GM19043 (cell line): ENCODE data around the gene FAM83B.
"Not testable (repeated sequence)": the region's sequence is repeated elsewhere in the genome, so short reads cannot be mapped to it uniquely, and the experiment has no call there.

Experiments
- ATAC-seq: cut with Tn5 transposase; IDR thresholded peaks from one replicate; pipeline ENCODE4 v1.9.1; 2021; ENCODE audit warnings: low read depth; ENCODE audit not compliant: unreplicated experiment

Gene FAM83B, protein sequence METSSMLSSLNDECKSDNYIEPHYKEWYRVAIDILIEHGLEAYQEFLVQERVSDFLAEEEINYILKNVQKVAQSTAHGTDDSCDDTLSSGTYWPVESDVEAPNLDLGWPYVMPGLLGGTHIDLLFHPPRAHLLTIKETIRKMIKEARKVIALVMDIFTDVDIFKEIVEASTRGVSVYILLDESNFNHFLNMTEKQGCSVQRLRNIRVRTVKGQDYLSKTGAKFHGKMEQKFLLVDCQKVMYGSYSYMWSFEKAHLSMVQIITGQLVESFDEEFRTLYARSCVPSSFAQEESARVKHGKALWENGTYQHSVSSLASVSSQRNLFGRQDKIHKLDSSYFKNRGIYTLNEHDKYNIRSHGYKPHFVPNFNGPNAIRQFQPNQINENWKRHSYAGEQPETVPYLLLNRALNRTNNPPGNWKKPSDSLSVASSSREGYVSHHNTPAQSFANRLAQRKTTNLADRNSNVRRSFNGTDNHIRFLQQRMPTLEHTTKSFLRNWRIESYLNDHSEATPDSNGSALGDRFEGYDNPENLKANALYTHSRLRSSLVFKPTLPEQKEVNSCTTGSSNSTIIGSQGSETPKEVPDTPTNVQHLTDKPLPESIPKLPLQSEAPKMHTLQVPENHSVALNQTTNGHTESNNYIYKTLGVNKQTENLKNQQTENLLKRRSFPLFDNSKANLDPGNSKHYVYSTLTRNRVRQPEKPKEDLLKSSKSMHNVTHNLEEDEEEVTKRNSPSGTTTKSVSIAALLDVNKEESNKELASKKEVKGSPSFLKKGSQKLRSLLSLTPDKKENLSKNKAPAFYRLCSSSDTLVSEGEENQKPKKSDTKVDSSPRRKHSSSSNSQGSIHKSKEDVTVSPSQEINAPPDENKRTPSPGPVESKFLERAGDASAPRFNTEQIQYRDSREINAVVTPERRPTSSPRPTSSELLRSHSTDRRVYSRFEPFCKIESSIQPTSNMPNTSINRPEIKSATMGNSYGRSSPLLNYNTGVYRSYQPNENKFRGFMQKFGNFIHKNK

DNA sequence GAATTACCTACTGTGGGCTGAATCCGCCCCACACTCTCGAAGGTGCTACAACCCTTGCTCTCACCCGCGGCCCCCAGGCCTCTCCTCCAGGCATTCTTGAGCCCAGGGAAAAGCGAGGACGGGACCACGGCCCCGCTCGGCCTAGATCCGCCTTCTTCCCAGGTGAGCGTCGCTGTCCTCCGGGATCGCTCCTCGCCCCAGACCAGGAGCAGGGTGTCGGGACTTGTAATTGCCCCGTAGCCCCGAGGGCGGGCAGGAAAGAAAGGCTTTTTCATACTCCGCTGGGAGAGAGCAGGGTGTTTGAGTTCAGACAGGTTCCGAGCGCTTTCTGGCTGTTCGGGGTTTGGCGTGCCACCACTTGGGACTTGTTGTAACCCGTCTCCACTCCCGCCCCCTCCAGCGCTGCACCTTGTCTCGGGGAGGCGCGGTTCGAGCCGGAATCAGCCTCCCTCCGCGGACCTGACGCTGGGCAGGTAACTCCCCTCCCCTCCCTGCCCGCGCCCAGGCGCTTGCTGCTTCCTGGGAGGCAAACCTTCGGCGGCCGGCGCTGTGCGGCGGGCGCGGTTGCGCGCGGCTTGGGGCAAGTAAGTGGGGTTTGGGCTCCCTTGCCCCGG lies at the start of gene FAM83B:
TSS of gene FAM83B (plus strand) at position 529 of the 614 bp plus-strand sequence. CDS start 23,476 bp downstream, outside the sequence.
- ATAC-seq, result no peak

DNA sequence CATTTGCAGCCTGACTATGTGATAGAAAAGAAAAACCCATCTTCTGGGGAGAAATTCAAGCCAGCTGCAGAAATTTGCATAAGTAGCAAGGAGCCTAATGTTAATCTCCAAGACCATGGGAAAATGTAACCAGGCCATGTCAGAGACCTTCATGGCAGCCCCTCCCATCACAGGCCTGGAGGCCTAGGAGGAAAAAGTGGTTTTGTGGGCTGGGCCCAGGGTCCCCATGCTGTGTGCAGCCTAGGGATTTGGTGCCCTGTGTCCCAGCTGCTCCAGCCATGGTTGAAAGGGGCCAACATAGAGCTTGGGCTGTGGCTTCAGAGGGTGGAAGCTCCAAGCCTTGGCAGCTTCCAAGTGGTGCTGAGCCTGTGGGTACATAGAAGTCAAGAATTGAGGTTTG lies 49.7 kb upstream of the FAM83B start:
- ATAC-seq, result not testable (repeated sequence)

DNA sequence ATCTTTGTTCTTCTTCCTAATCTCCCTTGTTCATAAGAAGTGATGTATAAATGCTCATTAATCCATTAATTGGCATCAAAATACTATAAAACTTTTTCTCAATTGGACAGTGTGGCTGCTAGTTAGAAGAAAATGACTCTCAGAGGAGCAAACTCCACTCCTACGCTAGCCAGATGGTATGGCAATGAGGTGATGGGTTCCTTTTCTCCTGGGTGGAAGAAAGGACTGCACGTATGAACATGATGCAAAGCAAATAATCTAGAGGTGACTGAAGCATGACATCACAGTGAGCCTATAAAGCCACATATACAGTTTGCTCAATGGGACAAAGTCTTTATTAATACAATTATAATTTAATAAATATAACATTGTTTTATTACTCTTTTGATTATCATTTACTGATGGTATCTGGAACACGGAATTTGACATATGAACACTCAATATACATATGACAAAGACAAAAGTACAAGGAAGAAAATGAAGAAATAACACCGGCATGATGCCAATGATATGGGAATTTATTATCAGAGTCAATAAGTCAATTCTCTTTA lies 46.4 kb upstream of the FAM83B start:
- ATAC-seq, result no peak

DNA sequence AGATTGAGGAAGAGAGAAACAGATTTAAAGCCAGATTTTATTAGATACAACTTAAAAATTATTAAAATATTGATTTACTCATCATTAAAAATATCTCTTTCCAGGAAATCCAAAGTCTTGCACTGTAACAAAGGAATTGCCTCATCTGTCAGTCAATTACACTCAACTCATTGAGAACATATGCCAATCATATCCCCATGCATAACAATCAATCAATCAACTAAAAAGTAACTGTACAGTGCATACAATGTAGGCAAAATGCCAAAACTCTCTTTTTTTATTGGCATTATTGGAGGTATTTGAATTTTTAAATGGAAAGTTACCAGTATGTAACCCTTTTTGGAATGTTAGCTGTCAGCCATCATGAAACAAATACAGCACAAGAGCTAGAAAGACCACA lies 45.3 kb upstream of the FAM83B start:
- no peak for ATAC-seq

DNA sequence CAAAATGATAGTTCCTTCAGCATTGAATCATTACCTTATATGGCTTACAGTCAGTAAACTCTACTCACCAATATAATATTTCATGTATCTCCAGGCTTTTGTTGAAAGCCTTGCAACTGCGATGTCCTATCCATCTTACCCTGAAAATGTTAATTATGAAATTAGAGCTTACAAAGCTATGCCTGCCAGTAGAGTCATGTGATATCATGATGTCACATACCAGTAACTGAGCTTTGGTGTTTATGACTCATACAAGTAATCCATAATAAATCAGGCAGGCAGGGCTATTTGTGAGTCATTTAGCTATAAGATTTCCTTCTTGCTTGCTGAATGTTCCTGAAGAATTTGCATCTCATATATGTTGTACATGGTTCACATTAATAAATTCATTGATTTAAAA lies 44.9 kb upstream of the FAM83B start:
- ATAC-seq, result no peak

DNA sequence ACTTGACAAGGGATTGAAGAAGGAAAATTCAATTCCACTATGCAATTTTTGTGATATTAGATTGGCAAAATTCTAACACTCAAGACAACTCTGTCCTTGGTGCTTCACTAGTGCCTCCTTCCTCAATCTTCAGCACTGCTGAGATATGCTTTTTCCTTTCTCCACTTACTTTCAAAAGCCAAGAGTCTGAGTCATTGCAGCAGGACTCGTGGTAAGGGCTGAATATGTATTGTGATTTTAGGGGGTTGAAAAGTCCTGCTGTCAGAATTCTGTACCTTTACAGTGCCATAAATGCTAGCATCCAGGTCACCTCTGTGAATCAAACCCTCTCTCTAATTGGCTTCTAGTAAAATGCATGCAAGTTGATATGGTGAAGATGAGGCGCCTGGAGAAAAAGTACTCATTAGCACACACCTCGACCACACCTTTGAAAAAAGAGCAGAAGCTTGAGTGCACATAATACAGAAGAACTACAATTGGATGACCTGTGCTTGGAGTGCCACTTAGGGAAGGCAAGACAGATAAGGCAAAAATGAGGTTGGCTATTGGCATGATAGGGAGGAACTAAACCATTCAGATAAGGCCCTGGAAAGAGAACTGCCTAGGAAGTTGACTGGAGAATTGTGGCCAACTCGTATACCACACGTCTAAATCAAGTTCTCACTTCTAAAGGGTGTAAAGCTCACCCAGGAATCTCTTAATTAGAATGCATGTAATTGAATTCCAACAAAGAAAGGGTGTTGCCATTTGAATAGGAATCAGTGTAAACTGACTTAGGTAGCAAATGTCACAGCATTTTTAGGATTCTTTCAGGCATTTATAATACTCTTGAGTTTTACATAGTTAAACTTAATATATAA lies 43.6 kb upstream of the FAM83B start:
- no peak for ATAC-seq

DNA sequence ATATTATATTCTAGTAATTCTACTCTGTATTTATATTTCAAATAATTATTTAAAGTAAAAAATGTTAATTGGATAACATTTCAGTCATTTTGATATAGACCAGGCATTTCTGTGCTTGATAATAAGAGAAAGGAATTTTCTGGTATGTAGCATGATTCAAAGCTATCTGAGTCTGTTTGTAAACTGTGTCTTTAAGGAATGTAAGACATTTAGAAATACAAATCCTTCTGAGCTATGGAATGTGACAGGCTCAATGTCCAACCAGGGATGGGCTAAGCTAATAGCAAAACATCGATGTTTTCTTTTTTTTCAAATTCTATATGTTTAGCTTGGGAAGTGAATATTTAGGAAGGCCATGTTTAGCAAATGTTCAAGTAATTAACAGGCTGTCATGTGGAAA lies 41.5 kb upstream of the FAM83B start:
- no peak for ATAC-seq

DNA sequence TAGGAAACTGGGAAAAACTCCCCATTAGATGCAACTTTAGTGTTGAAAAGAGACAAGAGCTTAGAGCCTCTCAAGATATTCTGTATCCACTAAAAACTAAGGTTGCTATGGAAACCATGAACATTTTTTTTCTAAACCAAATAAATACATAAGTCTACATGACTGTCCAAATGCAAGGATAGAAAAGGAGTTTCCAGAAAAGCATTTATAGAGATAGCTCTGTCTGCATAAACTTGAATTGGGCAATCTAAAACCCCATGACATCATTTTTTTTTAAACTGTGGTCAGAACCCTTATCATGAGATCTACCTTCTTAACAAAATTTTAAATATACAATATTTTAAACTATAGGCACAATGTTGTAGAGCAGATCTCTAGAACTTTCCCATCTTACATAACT lies 36.4 kb upstream of the FAM83B start:
- no peak for ATAC-seq

DNA sequence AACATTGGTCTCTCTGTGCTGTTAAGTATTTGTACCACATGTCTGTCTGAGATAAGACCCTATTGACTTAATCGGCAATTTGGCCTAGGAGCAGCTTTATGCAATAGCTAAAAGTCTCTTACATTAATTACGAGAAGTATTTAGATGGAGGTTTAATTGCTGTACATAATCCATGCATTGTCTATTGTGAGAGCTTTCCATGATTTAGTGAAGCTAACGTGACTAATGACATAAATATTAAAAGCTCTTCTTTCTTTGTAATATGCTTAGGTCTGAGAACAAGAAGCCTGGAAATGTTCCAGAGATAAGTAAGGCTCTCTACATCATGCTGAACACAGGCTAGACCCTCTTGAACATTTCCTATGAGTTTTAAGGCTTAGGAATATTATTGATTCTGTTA lies 32.7 kb upstream of the FAM83B start:
- ATAC-seq, result no peak

DNA sequence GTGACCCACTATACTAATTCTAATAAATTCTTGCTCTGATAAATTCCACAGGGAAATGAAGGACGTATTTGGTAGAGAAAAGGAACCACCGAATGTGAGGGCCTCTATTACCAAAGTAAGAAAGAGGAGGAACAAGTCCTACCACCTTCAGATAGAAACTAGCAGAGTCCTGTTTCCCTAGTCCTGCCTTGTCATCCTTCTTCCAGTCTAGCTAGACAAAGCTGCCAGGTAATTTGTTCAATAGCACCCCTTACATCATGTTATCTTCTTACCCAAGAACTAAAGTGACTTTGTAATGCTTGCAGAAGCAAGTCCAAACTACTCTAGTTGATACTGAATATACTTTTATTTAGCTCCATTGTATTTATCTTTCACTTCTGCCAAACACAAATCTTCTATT lies 29.3 kb upstream of the FAM83B start:
- ATAC-seq, result no peak

DNA sequence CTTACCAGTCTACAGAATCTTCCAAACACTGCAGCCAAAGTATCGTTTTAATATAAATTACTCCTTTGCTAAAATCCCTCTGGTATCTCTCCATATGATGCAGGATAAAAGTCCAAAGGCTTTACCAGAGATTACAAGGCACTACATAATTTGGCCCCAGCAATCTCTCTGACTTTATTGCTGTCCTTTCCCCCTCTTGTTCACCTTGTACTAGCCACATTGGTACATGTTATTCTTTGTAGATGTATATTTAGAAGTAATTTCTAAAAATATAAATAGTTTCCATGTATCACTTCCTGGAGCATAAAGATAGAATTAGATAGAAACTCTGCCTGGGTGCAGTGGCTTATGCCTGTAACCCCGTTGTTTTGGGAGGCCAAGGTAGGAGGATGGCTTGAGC lies 28.7 kb upstream of the FAM83B start:
- ATAC-seq, result no peak

DNA sequence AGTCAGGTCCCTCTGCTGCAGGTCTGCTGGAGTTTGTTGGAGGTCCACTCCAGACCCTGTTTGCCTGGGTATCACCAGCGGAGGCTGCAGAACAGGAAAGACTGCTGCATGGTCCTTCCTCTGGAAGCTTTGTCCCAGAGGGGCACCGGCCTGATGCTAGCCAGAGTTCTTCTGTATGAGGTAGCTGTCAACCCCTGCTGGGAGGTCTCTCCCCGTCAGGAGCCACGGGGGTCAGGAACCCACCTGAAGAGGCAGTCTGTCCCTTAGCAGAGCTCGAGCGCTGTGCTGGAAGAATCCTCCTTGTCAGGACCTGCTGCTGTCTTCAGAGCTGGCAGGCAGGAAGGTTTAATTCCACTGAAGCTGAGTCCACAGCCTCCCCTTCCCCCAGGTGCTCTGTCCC lies 22.3 kb upstream of the FAM83B start:
- not testable (repeated sequence) for ATAC-seq

DNA sequence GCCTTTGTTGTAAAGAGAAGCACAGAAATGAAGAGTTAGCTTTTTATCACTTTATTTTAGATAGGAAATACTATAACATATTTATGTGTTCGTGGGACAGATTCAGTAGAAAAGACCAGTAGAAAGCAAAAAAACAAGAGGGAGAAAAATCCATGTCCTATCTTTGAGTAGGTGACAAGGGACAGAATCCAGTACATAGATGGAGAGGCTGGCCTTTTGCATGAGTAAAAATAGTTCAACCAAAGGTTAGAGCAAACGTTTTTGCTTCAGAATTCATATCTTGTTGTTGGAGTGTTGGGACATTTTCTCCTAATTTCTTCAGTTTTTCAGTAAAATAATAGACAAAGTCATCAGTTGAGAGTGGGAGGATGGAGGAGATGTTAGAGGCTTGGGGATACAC lies 19.6 kb upstream of the FAM83B start:
- ATAC-seq, result no peak

DNA sequence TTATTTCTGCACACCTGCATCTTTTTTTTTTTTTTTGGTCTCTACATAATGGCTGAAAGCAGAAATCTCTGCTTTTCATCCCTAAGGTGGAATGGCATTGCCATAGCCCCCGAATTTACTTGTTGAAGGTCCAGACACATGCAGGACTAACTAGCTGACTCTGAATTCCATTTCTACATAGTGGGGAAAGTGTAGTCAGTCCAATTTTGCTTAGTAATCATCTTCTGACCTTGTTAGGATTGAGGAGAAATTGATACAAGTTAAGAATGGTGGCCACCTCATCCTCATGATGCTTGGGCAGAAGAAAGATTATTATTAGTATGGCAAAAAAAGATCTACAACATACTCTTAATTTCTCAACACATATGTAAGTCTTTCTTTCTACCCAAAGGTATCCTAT lies 16.4 kb upstream of the FAM83B start:
- ATAC-seq, result no peak

DNA sequence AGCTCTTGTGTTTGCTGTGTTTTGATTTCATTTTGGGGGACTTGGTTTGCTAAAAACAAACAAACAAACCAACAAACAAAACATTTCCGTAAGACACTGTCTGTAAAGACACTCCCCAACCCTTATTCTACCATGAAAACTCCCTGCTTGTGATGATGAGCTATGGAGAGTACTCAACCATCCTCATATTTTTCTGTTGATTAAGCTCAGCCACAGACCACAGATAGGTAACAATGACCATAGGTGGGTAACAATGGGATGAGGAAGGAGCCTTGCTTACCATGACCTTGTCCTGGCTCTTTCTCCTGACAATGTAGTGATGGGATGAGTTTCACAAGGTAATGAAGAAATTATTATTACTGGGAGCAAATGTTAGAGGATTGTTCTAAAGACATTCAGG lies 11.4 kb upstream of the FAM83B start:
- no peak for ATAC-seq

DNA sequence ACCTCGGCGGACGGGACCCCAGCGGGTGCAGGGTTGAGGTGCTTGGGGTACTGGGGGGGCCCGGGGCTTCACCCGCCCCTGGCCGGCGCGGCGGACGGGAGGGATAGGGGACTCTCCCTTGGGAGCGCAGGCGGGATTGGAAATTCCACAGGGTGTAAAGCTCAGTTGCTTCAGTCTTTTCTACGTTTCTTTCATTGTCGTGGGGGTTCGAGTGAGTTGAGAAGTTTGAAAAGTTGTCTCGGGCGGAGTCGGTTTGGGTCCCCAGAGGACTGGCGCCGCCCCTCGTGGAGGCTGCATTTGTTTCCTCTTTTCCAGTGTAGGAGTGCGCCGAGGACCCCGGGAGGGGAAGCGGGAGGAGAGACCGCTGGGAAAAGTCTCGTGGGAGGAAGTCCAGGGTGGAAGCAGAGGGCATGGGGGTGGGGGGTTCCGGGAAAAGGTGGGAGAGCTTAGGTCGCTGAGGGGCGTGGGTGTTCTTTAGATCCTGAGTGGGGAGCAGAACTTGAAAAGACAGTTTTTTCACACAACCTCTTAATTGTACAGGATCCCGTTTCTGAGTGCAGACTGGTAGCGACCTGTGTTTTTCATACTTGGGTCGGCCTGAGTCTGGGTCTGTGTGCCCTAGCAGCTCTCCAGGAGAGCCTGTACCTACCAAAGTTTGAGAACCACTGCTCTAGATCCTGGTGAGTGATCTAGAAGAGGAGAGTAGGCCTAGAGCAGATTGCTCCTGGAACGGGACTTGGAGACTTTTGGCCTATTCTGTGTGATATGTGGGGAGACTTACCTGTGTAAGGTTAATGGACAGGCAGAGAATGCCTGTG lies 495 bp downstream of the FAM83B start:
- no peak for ATAC-seq

DNA sequence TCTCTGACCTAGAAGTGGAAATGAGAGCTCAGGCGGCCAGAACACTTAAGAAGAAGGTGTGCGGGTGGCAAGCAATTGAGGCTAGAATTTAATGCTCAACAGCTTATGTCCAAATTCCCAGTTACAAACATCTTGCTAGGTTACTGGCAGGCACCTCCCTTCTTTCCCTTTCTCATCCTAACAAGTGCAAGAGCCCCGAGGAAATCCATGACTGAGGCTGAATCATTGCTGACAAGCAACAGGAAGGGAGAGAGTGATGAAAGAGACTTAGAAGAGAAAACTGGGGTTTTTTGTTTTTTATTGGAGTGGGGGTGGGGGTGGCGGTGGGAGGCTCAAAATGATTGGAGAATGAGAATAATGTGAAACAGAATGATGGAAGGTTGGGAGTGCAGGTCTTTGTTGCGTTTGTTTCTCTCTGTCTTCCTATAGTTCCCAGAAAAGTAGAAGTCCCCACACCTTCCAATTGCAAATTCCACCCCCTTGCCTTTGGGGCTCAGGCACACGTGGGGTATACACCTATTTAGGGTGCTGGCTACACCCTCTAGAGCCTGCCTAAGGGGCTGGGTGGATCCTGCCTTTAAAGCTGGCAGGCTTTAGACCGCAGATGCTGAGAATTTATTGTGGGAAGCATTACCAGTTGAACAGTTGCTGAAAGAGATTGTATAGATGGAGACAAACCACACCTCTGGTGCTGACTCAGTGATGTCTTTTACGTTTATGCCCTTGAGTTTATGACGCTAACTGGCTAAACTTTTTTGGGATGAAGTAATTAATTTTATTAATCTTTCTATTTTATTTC lies 1.4 kb downstream of the FAM83B start:
- no peak for ATAC-seq

DNA sequence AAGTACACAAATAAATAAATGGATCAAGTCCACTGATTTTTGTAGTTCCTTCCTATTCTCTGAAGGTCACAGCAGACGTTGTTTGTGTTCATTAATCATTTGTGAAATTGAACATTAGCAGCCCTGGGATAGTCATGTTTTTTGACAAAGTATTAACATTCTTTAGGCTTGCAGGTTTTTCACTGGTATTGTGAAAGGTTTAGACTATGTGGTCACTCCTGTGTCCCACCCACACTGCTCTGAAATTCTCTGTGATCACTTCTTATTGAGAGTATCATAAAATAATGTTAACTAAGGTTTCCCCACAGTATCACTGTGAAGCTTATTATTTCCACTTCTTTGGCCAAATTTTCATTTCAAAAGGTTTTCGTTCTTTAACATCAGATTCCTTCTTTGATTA lies 3.5 kb downstream of the FAM83B start:
- ATAC-seq, result no peak
